ENCODE data around the gene TAF15.
A peak's percentile ranks its signal among the peaks of the same experiment; 100 is the strongest.

The TAF15 gene

GRCh38 chr17:35866341-35866950, 57.2 kb downstream of the TAF15 start:
- Histone ChIP-seq H3K4me1 (ENCODE audit: insufficient read depth, low read length, poor library complexity, severe bottlenecking) (peaks cover 18% of the 10 kb centered on the region), H3K4me3 (ENCODE audit: low read length, poor library complexity, severe bottlenecking) (peak overlapping the region; percentile 17), H3K9ac (ENCODE audit: low read depth, low read length, poor library complexity, severe bottlenecking) (peak overlapping the region; percentile 41)

DNA sequence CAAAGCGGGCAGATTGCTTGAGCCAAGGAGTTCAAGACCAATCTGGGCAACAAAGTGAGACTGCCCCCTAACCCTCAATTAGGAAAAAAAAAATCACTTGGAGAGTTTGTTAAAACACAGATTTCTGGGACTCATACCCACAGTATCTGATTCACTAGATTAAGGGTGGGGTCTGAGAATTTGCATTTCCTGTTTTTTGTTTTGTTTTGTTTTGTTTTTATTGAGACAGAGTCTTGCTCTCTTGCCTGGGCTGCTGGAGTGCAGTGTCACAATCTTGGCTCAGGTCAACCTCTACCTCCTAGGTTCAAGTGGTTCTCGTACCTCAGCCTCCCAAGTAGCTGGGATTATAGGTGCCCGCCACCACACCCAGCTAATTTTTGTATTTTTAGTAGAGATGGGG, 58.3 kb downstream of the TAF15 start:
- no peak overlapping the region for H3K4me2 ChIP-seq (ENCODE audit: low read depth, low read length, poor library complexity, severe bottlenecking)
- TF ChIP-seq EZH2phosphoT487 (IDR thresholded peaks at IDR 0.05; ENCODE audit: borderline replicate concordance), result no peak
- TF ChIP-seq, protein P1, sequence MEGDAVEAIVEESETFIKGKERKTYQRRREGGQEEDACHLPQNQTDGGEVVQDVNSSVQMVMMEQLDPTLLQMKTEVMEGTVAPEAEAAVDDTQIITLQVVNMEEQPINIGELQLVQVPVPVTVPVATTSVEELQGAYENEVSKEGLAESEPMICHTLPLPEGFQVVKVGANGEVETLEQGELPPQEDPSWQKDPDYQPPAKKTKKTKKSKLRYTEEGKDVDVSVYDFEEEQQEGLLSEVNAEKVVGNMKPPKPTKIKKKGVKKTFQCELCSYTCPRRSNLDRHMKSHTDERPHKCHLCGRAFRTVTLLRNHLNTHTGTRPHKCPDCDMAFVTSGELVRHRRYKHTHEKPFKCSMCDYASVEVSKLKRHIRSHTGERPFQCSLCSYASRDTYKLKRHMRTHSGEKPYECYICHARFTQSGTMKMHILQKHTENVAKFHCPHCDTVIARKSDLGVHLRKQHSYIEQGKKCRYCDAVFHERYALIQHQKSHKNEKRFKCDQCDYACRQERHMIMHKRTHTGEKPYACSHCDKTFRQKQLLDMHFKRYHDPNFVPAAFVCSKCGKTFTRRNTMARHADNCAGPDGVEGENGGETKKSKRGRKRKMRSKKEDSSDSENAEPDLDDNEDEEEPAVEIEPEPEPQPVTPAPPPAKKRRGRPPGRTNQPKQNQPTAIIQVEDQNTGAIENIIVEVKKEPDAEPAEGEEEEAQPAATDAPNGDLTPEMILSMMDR (conservative IDR thresholded peaks at IDR 0.05; ENCODE audit: low read length), result no peak
- no peaks in the 10 kb centered on the region for H3F3A ChIP-seq (ENCODE audit: low read depth)
- no peaks in the 10 kb centered on the region for H3K79me2 ChIP-seq (ENCODE audit: insufficient read depth, low read length)
- no peak overlapping the region for H3K9ac ChIP-seq (ENCODE audit: low read depth, low read length, poor library complexity, severe bottlenecking)
- no peak overlapping the region for H2AFZ ChIP-seq (ENCODE audit: low read length)
- no peaks in the 10 kb centered on the region for H3K36me3 ChIP-seq (ENCODE audit: insufficient read depth, low read length)
- H3K9me2 ChIP-seq (replicated peaks; ENCODE audit: low read depth, low read length), result no peaks in the 10 kb centered on the region
- peaks cover 18% of the 10 kb centered on the region for H3K4me1 ChIP-seq (ENCODE audit: insufficient read depth, low read length, poor library complexity, severe bottlenecking)
- no peaks in the 10 kb centered on the region for H4K20me1 ChIP-seq (ENCODE audit: insufficient read depth, low read length, poor library complexity, severe bottlenecking)
- no peaks in the 10 kb centered on the region for H3K9me3 ChIP-seq (ENCODE audit: insufficient read depth, low read depth, low read length)
- H3K4me3 ChIP-seq (ENCODE audit: low read length, poor library complexity, severe bottlenecking), result no peak overlapping the region
- H3K27me3 ChIP-seq (ENCODE audit: insufficient read depth, low read length, poor library complexity, severe bottlenecking), result no peaks in the 10 kb centered on the region

More at GRCh38 chr17:35866341-35866950, 57.2 kb downstream of the TAF15 start:
- Histone ChIP-seq H3F3A (ENCODE audit: low read depth) (no peaks in the 10 kb centered on the region), H3K36me3 (ENCODE audit: insufficient read depth, low read length) (no peaks in the 10 kb centered on the region), H3K27me3 (ENCODE audit: insufficient read depth, low read length, poor library complexity, severe bottlenecking) (no peaks in the 10 kb centered on the region), H3K9me2 (replicated peaks; ENCODE audit: low read depth, low read length) (no peaks in the 10 kb centered on the region), H3K9me3 (ENCODE audit: insufficient read depth, low read depth, low read length) (no peaks in the 10 kb centered on the region), H3K79me2 (ENCODE audit: insufficient read depth, low read length) (no peaks in the 10 kb centered on the region), H4K20me1 (ENCODE audit: insufficient read depth, low read length, poor library complexity, severe bottlenecking) (no peaks in the 10 kb centered on the region), H3K4me2 (ENCODE audit: low read depth, low read length, poor library complexity, severe bottlenecking) (peak overlapping the region; percentile 67), H2AFZ (ENCODE audit: low read length) (peak overlapping the region; percentile 90)
- TF ChIP-seq EZH2phosphoT487 (IDR thresholded peaks at IDR 0.05; ENCODE audit: borderline replicate concordance), result no peak
- TF ChIP-seq, protein P1 (conservative IDR thresholded peaks at IDR 0.05; ENCODE audit: low read length), result no peak

GRCh38 chr17:35868737-35869136, 59.5 kb downstream of the TAF15 start, which contains the start of gene HEATR9:
HEATR9 (minus strand) TSS chr17:35868891; CDS start chr17:35868742, 149 bp downstream.
- no peaks in the 10 kb centered on the region for H3K9me2 ChIP-seq (replicated peaks; ENCODE audit: low read depth, low read length)
- no peaks in the 10 kb centered on the region for H3K27me3 ChIP-seq (ENCODE audit: insufficient read depth, low read length, poor library complexity, severe bottlenecking)
- H3K4me2 ChIP-seq (ENCODE audit: low read depth, low read length, poor library complexity, severe bottlenecking), result no peak within 1 kb of the TSS
- H3K4me1 ChIP-seq (ENCODE audit: insufficient read depth, low read length, poor library complexity, severe bottlenecking), result peaks cover 18% of the 10 kb centered on the region
- TF ChIP-seq, protein P1 (conservative IDR thresholded peaks at IDR 0.05; ENCODE audit: low read length), result no peak
- no peak for TF ChIP-seq EZH2phosphoT487 (IDR thresholded peaks at IDR 0.05; ENCODE audit: borderline replicate concordance)
- H4K20me1 ChIP-seq (ENCODE audit: insufficient read depth, low read length, poor library complexity, severe bottlenecking), result no peaks in the 10 kb centered on the region
- H3K4me3 ChIP-seq (ENCODE audit: low read length, poor library complexity, severe bottlenecking), result no peak within 1 kb of the TSS
- H3F3A ChIP-seq (ENCODE audit: low read depth), result no peaks in the 10 kb centered on the region
- no peaks in the 10 kb centered on the region for H3K9me3 ChIP-seq (ENCODE audit: insufficient read depth, low read depth, low read length)
- H3K9ac ChIP-seq (ENCODE audit: low read depth, low read length, poor library complexity, severe bottlenecking), result no peak within 1 kb of the TSS
- H3K79me2 ChIP-seq (ENCODE audit: insufficient read depth, low read length), result no peaks in the 10 kb centered on the region
- H3K36me3 ChIP-seq (ENCODE audit: insufficient read depth, low read length), result no peaks in the 10 kb centered on the region
- no peak within 1 kb of the TSS for H2AFZ ChIP-seq (ENCODE audit: low read length)

Data from Loucy (cell line).